DMS153 (cell line): ENCODE results near the gene CCL26.
"Not testable (repeated sequence)": the region's sequence is repeated elsewhere in the genome, so short reads cannot be mapped to it uniquely, and the experiment has no call there.

ENCODE experiments used
- DNase-seq: peaks from one replicate; lab custom pipeline; 2025; lab: John Stamatoyannopoulos, UW

CCL26 gene

GRCh38 chr7:75738975-75739795, 32.8 kb downstream of the CCL26 start:
- DNase-seq, result peak; percentile 92

DNA sequence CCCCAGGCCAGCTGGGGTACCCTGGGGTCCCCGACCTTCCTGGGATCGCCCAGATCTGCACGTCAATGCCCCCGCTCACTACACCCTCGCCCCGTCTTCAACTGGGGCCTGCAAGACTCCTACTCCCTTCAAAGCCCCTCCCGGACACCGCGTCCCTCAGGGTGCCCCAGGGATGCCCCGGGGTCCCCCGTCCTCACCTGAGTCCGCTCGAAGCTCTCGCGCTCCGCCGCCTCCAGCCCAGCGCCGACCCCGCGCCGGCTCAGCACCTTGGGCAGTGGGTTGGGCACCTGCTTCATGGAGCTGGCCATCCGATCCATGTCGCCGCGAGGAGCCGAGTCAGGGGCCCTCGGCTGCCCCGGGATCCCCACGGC, 33.4 kb downstream of the CCL26 start, which contains the start of gene HIP1:
TSS of gene HIP1 (minus strand) at position 338 of the 371 bp plus-strand sequence. CDS start at position 317, 21 bp downstream.
- no peak for DNase-seq

DNA sequence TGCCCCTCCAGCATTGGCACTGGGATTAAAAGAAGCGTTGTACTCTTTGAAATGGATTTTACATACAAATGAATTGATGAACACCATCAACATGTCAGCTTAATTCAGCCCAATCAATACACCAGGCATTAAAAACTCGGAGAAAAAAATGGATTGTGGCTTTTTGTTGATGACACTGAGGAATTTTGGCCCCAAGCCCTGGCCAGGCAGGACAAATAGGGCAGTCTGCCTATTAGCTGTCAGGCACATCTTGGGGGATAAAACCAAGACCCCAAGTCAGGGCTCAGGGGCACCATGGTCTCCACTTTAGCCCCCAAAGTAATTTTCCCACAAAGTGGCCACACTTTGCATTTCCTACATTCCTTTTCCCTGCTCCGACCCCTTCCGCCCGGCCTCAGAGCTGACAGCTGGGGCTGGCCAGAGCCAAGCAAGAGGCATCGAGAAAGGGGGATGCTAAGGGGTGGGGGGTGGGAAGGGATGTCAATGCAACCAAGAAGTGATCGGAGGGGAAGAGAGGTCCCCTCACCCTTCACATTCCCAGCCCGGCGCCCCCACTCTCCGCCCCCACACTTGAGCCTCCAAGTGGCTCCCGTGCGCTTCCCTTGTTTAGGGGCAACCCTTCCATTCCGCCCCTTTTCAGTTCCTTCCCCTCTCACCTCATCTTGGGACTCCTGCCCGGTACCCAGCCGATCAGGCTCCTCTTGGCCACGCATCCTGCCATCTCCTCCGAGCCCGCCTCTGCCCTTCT, 34.0 kb downstream of the CCL26 start:
- no peak for DNase-seq

DNA sequence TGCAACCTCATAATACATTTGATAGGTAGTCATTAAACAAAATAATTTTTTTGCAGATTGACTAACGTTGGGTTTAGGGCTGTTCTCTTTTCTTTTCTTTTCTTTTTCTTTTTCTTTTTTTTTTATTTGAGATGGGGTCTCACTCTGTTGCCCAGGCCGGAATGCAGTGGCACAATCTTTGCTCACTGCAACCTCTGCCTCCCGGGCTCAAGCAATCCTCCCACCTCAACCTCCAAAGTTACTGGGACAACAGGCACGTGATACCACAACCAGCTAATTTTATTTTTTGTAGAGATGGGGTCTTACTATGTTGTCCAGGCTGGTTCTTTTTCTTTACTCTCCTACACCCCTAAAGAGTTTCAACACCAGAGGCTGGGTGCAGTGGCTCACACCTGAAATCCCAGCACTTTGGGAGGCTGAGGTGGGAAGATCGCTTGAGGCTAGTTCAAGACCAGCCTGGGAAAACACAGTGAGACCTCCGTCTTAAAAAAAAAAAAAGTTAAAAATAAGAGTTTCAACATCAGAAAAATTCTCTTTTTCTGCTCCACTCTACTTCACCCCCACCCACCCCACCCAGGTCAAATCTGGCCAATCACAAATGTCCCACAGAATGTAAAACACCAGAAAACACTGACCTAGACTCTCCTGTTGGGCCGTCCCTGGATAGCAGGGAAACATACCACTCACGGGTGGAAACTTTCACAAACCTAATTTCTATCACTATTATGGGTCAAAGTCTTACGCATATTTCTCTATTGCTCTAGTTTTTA, 36.2 kb downstream of the CCL26 start:
- no peak for DNase-seq

GRCh38 chr7:75734586-75735458, 37.2 kb downstream of the CCL26 start:
- no peak for DNase-seq

- no peak for DNase-seq
Measured at GRCh38 chr7:75732764-75733630, 39.0 kb downstream of the CCL26 start.

DNA sequence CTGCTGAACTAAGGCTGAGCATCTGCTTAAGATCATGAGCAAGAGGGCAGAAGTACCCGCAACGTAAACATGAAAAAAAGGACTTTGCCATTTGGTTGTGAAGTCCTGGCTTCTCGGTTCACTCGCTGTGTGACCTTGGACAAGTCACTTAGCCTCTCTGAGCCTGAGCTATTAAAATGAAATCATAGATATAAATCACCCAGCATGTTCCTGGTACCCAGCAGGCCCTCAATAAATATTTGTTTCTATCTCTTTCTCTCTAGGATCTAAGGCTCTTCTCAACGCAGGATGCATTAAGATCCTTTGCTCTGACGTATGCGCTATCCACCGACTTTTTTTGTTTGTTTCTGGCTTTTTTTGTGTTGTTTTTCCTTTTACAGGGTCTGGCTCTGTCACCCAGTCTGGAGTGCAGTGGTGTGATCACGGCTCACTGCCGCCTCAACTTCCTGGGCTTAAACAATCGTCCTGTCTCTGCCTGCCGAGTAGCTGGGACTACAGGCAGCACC, 39.9 kb downstream of the CCL26 start:
- no peak for DNase-seq

- no peak for DNase-seq
Measured at GRCh38 chr7:75729851-75730274, 42.1 kb downstream of the CCL26 start.

DNA sequence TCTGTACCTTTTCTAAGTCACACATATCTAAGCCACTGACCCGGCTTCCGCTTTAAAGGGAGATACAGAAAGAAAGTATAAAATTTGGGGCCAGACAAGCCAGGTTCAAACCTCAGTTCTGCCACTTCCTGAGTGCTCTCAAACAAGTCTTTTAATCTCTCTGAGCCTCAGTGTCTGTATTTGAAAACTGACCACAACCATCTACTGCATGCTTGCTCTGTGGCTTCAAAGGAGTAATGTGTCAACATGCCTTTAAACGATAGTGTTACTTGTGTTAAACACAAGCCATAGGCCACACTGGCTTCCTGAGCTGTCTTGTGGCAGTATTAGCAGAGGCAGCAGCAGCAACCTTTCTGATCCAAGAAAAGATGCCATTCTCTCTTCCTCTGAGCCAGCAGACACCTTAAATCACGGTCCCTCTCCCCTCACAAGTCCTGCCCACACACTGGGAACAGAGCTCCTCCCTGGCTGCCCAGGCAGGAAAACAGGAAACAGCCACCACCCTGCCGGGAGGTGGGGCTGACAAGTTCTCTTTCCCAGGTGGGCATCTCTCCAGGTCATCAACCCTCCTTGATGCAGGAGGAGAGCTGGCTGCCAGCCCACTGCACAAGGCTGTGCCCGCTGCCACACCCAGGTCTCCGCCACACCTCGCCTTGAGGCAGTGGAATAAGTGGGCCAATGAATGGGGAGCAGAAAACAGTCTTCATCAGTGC, 44.0 kb downstream of the CCL26 start:
- peak; percentile 76 for DNase-seq

GRCh38 chr7:75727351-75727750, 44.7 kb downstream of the CCL26 start:
- DNase-seq, result not testable (repeated sequence)

GRCh38 chr7:75725306-75725705, 46.7 kb downstream of the CCL26 start:
- no peak for DNase-seq

DNA sequence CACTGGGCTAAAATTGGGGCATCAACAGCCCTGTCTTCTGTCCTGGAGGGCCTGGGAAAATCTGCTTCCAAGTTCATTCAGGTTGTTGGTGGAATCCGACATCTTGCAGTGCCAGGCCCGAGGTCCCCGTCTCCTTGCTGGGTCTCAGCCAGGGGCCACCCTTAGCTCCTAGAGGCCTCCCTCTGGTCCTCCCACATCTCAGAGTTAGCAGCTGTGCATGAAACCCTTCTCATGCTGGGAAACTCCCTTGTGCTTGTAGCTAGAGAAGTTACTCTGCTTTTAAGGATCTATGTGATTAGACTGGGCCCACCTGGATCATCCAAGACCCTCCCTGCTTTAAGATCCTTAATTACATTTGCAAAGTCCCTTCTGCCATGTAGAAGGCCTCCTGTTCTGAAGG, 48.6 kb downstream of the CCL26 start:
- DNase-seq, result no peak

DNA sequence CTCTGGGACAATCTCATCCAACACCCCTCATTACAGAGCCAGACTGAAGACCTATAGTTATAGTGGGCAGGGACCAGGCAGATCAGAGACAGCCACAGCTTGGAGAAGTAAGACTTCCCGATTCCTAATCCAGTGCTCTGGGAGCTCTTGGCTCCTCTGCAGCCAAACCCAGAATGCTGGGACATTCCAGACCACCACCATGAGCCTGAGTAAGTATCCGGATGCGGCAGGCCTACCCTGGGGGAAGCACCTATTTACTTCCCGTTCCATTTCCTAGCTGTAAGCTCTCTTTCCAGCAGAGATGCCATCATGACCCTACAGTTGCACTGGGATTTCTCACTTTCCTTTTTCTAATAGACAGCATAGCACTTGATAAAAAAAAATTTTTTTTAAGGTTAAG, 49.6 kb downstream of the CCL26 start:
- DNase-seq, result no peak

DNA sequence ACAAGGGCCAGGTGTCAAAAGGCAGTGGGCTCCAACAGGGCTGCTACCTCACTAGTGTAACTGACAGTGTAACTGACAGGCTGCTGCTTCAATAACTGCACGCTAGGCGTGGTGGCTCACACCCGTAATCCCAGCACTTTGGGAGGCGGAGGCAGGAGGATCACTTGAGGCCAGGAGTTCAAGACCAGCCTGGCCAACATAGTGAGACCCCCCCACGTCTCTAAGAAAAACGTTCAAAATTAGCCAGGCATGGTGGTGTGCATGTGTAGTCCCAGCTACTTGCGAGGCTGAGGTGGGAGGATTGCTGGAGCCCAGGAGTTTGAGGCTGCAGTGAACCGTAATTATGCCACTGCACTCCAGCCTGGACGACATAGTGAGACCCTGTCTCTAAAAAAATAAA, 50.1 kb downstream of the CCL26 start:
- DNase-seq, result not testable (repeated sequence)

- DNase-seq, result no peak
Measured at GRCh38 chr7:75721426-75721825, 50.6 kb downstream of the CCL26 start.

- DNase-seq, result no peak
Measured at GRCh38 chr7:75719626-75720025, 52.4 kb downstream of the CCL26 start.
